K562 (cell line): ENCODE results near the gene ACTL6A. TPM values are rescaled to one million over a fixed set of nuclear protein-coding genes. Genes with fewer than 3 reads are reported as not detected.

Source experiments
- ATAC-seq: fragments of 200-7000 bp; cut with Tn5 transposase; 3 replicates; pipeline ENCODE4 v1.9.1; 2020; ENCODE audit warnings: moderate library complexity
- BruUV-seq: library from RNA; stranded (reverse); fragments of 400-500 nt; replicated peaks from 2 replicates; lab custom pipeline; 2021; lab: Mats Ljungman, UMichigan
- CTCF ChIA-PET: fragments of 300-600 bp; formaldehyde crosslinking; extraction: SDS; loops from one replicate; lab custom pipeline; 2021; ENCODE audit warnings: low intra/inter-chr PET ratio; lab: Yijun Ruan, JAX
- POLR2A ChIA-PET: fragments of 300-600, 350-650 bp; sonication (Branson Sonifier 250); formaldehyde crosslinking; extraction: SDS; loops from one replicate; lab custom pipeline; 2021; ENCODE audit warnings: antibody characterized with exemption, inconsistent platforms; lab: Yijun Ruan, JAX
- DNase-seq, 4 experiments: peaks; one replicate each; pipeline versions ENCODE4 v3.0.0 to v3.0.0-alpha.2; 2011 to 2018; ENCODE audit warnings: low spot score in 3 of 4, mixed read lengths in 3 of 4; ENCODE audit errors: extremely low read depth in 1 of 4
- FAIRE-seq: peaks from 2 replicates; lab custom pipeline; 2011; peaks lifted over from hg19 to GRCh38; lab: Jason Lieb, UNC
- H2AFZ ChIP-seq: 2 replicates; pipeline ENCODE4 v1.6.0; 2011; ENCODE audit warnings: low read depth, low read length, control low read depth, inconsistent platforms
- H3K27ac ChIP-seq: fragments of 200-600 bp; 3 replicates; pipeline ENCODE4 v1.8.0; 2011; ENCODE audit warnings: low read depth, mild to moderate bottlenecking, control low read depth, inconsistent platforms, low read length, moderate library complexity, mixed read lengths; ENCODE audit errors: extremely low read depth
- H3K27me3 ChIP-seq, 2 experiments: fragments of 300-600 bp in 1 of 2; 2 replicates in 1 of 2; 3 replicates in 1 of 2; pipeline versions ENCODE4 v1.6.0 to v1.8.0; 2011; ENCODE audit warnings: inconsistent platforms in 2 of 2, low read length in 2 of 2, mild to moderate bottlenecking in 1 of 2, mixed read lengths in 1 of 2, moderate library complexity in 1 of 2; ENCODE audit not compliant: control insufficient read depth in 2 of 2, insufficient read depth in 2 of 2
- H3K36me3 ChIP-seq: fragments of 300-600 bp; 3 replicates; pipeline ENCODE4 v1.8.0; 2011; ENCODE audit warnings: mild to moderate bottlenecking, low read length, inconsistent platforms; ENCODE audit not compliant: control insufficient read depth, insufficient read depth
- H3K4me1 ChIP-seq, 2 experiments: fragments of 200-600 bp in 1 of 2; replicated peaks in 1 of 2; 2 replicates in 1 of 2; 3 replicates in 1 of 2; pipeline versions ENCODE4 v1.5.1 to v1.8.0; 2011; ENCODE audit warnings: inconsistent platforms in 2 of 2, low read length in 2 of 2, mild to moderate bottlenecking in 1 of 2, mixed read lengths in 1 of 2, moderate library complexity in 1 of 2; ENCODE audit not compliant: control insufficient read depth in 2 of 2, insufficient read depth in 2 of 2
- H3K4me2 ChIP-seq: 2 replicates; pipeline ENCODE4 v1.6.1; 2011; ENCODE audit warnings: low read length, control low read depth, inconsistent platforms, mixed read lengths; ENCODE audit not compliant: insufficient read depth
- H3K4me3 ChIP-seq: fragments of 200-600 bp; sonication (generic), shearing (Covaris generic); 2 replicates; pipeline ENCODE4 v1.5.1; 2016; ENCODE audit warnings: control low read depth, inconsistent platforms
- H3K79me2 ChIP-seq: fragments of 200-600 bp; 3 replicates; pipeline ENCODE4 v1.8.0; 2011; ENCODE audit warnings: low read length, inconsistent platforms; ENCODE audit not compliant: control insufficient read depth, insufficient read depth
- H3K9ac ChIP-seq, 2 experiments: 2 replicates each; pipeline versions ENCODE4 v1.6.0 to v1.6.1; 2011; ENCODE audit warnings: low read depth in 2 of 2, low read length in 2 of 2, control low read depth in 1 of 2, inconsistent platforms in 1 of 2, mild to moderate bottlenecking in 1 of 2, mixed read lengths in 1 of 2; ENCODE audit not compliant: insufficient read depth in 1 of 2
- H3K9me1 ChIP-seq: one replicate; pipeline ENCODE4 v1.6.0; 2011; ENCODE audit warnings: inconsistent platforms, mild to moderate bottlenecking, low read length, moderate library complexity; ENCODE audit not compliant: control insufficient read depth, insufficient read depth
- H3K9me3 ChIP-seq: replicated peaks from 2 replicates; pipeline ENCODE4 v1.5.1; 2011; ENCODE audit warnings: low read depth, low read length, inconsistent platforms; ENCODE audit not compliant: control insufficient read depth, insufficient read depth
- H4K20me1 ChIP-seq: replicated peaks from 2 replicates; pipeline ENCODE4 v1.6.1; 2011; ENCODE audit warnings: low read length, inconsistent platforms, mixed read lengths; ENCODE audit not compliant: control insufficient read depth, insufficient read depth
- C11orf30 ChIP-seq: fragments of 450-650 bp; IDR thresholded peaks from 2 replicates; pipeline ENCODE4 v1.6.1; 2016; ENCODE audit warnings: low read depth, mild to moderate bottlenecking
- CSDE1 ChIP-seq, 2 experiments: fragments of 450-650 bp; IDR thresholded peaks; 2 replicates each; pipeline ENCODE4 v1.6.1; 2016; ENCODE audit warnings: mild to moderate bottlenecking in 1 of 2
- EHMT2 ChIP-seq: fragments of 450-650 bp; IDR thresholded peaks from 2 replicates; pipeline ENCODE4 v1.6.1; 2018; ENCODE audit warnings: antibody characterized with exemption
- GATAD2B ChIP-seq: fragments of 450-650 bp; IDR thresholded peaks from 2 replicates; pipeline ENCODE4 v1.6.1; 2017; ENCODE audit warnings: mild to moderate bottlenecking, borderline replicate concordance
- HDAC3 ChIP-seq: fragments of 450-650 bp; IDR thresholded peaks from 2 replicates; pipeline ENCODE4 v1.6.1; 2018; ENCODE audit warnings: borderline replicate concordance, mild to moderate bottlenecking, moderate library complexity; ENCODE audit not compliant: partially characterized antibody
- NFXL1 ChIP-seq: fragments of 450-650 bp; formaldehyde crosslinking; IDR thresholded peaks from 2 replicates; pipeline ENCODE4 v1.4.0; 2021; ENCODE audit warnings: mild to moderate bottlenecking
- RBM17 ChIP-seq: fragments of 200-400 bp; formaldehyde crosslinking; IDR thresholded peaks from 2 replicates; pipeline ENCODE4 v1.6.1; 2017; ENCODE audit warnings: low read depth, mild to moderate bottlenecking, low read length, borderline replicate concordance
- SMAD3 ChIP-seq: fragments of 450-650 bp; formaldehyde crosslinking; conservative IDR thresholded peaks from 2 replicates; pipeline ENCODE4 v1.4.0; 2020; ENCODE audit warnings: mild to moderate bottlenecking
- SMARCA4 ChIP-seq: fragments of 450-650 bp; IDR thresholded peaks from 2 replicates; pipeline ENCODE4 v1.6.1; 2016
- STAT5B ChIP-seq: fragments of 250-450 bp; sonication (Bioruptor Pico); IDR thresholded peaks from 2 replicates; pipeline ENCODE4 v1.8.0; 2021; ENCODE audit warnings: mild to moderate bottlenecking, inconsistent platforms
- ZFP1 ChIP-seq: fragments of 450-650 bp; formaldehyde crosslinking; IDR thresholded peaks from 2 replicates; pipeline ENCODE4 v1.4.0; 2020; ENCODE audit warnings: mild to moderate bottlenecking, mixed read lengths
- ZNF197 ChIP-seq: fragments of 200-800 bp; sonication (Bioruptor generic); IDR thresholded peaks from 2 replicates; pipeline ENCODE4 v1.6.1; 2016; ENCODE audit warnings: low read depth, missing genetic modification characterization, missing compliant biosample characterization
- ZNF311 ChIP-seq: fragments of 250-450 bp; sonication (Bioruptor Pico); IDR thresholded peaks from 2 replicates; pipeline ENCODE4 v1.4.0; 2020; ENCODE audit warnings: mild to moderate bottlenecking, moderate library complexity
- ZNF41 ChIP-seq: fragments of 250-450 bp; sonication (Bioruptor Pico); conservative IDR thresholded peaks from 2 replicates; pipeline ENCODE4 v1.4.0; 2020; ENCODE audit warnings: mild to moderate bottlenecking
- ZNF431 ChIP-seq: sonication (generic); formaldehyde crosslinking; IDR thresholded peaks from 2 replicates; pipeline ENCODE4 v1.8.0; 2022; ENCODE audit warnings: mild to moderate bottlenecking, missing genetic modification reagents
- WGBS: fragments of 100-300 bp; shearing (Covaris generic); methylation state at CpG from one replicate; pipeline ENCODE4 v1.1.6; 2016; ENCODE audit warnings: low coverage, mixed read lengths; ENCODE audit not compliant: insufficient coverage; ENCODE audit errors: missing lambda C conversion rate; 5-methylcytosine and 5-hydroxymethylcytosine counted together
- in situ Hi-C: fragments of 300-500 bp; cut with MboI; formaldehyde crosslinking; loops from 4 replicates; pipeline ENCODE4 v1.15.0; 2018; ENCODE audit warnings: inconsistent platforms, mixed read lengths
- intact Hi-C: fragments of 100-400 bp; cut with micrococcal nuclease; formaldehyde crosslinking; loops from 2 replicates; pipeline ENCODE4 v1.14.2; 2022
- polyA plus RNA-seq, 8 experiments: library from polyadenylated mRNA; depleted of rRNA in 4 of 8; stranded (reverse) in 5 of 8; unstranded in 3 of 8; fragments of >200 nt; fragmentation: Nextera tagmentation in 2 of 8; fragmentation: Illumina TruSeq in 1 of 8; extraction: Ambion mirVana in 2 of 8; extraction: Trizol in 1 of 8; gene quantifications; 2 replicates each; pipeline versions ENCODE4 v1.2.1 to v1.2.3, GENCODE V29; 2011 to 2014; ENCODE audit warnings: inconsistent platforms in 1 of 8, missing spikeins in 1 of 8
- total RNA-seq, 7 experiments: library from RNA; depleted of rRNA in 6 of 7; stranded (reverse); fragments of >200 nt in 6 of 7; fragmentation: Illumina TruSeq in 2 of 7; extraction: Trizol in 2 of 7; gene quantifications; 2 replicates each; pipeline versions ENCODE4 v1.2.1 to v1.2.3, GENCODE V29; 2011 to 2021; ENCODE audit warnings: low replicate concordance in 1 of 7
- TF ChIP-seq, protein P1 (sequence below): fragments of 250-450 bp; sonication (Bioruptor Pico); IDR thresholded peaks from 2 replicates; pipeline ENCODE4 v1.4.0; 2020
- TF ChIP-seq, protein P2 (sequence below): fragments of 250-450 bp; sonication (Bioruptor Pico); IDR thresholded peaks from 2 replicates; pipeline ENCODE4 v1.4.0; 2020; ENCODE audit warnings: mild to moderate bottlenecking

The ACTL6A gene
- total and polyA plus RNA-seq, 9 of the 15 experiments (the other 6 are each of a cell fraction or from before 2014, with no cell fraction given), result 107 to 243 (median 157) TPM

DNA sequence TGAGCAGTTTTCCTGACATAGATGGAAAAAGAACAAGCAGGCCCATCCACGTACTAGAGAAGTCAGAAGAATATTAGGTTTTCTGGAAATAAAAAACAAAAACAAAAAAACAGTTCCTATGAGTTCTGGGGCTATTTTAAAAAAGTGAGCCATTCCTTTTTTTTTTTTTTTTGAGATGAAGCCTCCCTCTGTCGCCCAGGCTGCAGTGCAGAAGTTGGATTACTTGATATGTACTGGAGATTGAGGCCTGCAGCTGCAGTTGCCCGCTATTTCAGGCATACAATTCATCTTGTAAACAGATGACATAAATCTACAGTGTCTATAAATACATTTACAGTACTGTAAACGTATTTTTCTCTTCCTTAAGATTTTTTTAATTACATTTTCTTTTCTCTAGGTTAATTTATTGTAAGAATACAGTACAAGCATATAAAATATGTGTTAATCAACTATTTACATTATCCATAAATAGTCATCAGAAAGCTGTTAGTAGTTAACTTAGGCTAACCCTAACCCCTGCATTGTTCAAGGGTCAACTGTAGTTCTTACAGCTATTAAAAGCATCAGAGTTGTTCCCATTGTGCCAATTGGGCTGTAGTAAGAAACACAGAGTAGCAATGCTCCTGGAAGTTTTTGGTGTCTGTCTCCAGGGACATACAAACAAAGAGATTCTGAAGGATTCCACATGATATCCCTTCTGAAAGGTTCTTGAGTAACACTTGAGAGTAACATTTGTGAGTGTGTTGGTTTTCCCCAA lies 11.2 kb upstream of the ACTL6A start:
- intact Hi-C loops, result no loop called here
- ChIA-PET CTCF (no interaction called here), POLR2A (no interaction called here)
- Histone ChIP-seq H3K9me1 (no peaks in the 10 kb centered on the region), H2AFZ (no peak overlapping the region), H3K4me3 (no peak overlapping the region), H3K4me1 (peaks cover 0 to 3% of the 10 kb centered on the region in 2 experiments; a peak in 2 of 5 replicates), H3K9me3 (no peaks in the 10 kb centered on the region), H3K9ac (no peak overlapping the region), H3K79me2 (no peaks in the 10 kb centered on the region), H3K27me3 (no peaks in the 10 kb centered on the region), H3K4me2 (no peak overlapping the region), H4K20me1 (no peaks in the 10 kb centered on the region), H3K36me3 (no peaks in the 10 kb centered on the region), H3K27ac (no peak overlapping the region)
- DNase-seq (no peak), ATAC-seq (no peak), FAIRE-seq (no peak)
- no TSS peak for BruUV-seq
- 19% methylated on average over 4 of the region's 4 CpGs for WGBS
- in situ Hi-C loops, result loop anchor here (25.0 kb wide), 1 partner anchor 539 kb away; no protein-coding TSS in a partner anchor
- no peak for TF ChIP-seq ZNF197 (CRISPR knock-in tag)
- TF ChIP-seq, protein P1, sequence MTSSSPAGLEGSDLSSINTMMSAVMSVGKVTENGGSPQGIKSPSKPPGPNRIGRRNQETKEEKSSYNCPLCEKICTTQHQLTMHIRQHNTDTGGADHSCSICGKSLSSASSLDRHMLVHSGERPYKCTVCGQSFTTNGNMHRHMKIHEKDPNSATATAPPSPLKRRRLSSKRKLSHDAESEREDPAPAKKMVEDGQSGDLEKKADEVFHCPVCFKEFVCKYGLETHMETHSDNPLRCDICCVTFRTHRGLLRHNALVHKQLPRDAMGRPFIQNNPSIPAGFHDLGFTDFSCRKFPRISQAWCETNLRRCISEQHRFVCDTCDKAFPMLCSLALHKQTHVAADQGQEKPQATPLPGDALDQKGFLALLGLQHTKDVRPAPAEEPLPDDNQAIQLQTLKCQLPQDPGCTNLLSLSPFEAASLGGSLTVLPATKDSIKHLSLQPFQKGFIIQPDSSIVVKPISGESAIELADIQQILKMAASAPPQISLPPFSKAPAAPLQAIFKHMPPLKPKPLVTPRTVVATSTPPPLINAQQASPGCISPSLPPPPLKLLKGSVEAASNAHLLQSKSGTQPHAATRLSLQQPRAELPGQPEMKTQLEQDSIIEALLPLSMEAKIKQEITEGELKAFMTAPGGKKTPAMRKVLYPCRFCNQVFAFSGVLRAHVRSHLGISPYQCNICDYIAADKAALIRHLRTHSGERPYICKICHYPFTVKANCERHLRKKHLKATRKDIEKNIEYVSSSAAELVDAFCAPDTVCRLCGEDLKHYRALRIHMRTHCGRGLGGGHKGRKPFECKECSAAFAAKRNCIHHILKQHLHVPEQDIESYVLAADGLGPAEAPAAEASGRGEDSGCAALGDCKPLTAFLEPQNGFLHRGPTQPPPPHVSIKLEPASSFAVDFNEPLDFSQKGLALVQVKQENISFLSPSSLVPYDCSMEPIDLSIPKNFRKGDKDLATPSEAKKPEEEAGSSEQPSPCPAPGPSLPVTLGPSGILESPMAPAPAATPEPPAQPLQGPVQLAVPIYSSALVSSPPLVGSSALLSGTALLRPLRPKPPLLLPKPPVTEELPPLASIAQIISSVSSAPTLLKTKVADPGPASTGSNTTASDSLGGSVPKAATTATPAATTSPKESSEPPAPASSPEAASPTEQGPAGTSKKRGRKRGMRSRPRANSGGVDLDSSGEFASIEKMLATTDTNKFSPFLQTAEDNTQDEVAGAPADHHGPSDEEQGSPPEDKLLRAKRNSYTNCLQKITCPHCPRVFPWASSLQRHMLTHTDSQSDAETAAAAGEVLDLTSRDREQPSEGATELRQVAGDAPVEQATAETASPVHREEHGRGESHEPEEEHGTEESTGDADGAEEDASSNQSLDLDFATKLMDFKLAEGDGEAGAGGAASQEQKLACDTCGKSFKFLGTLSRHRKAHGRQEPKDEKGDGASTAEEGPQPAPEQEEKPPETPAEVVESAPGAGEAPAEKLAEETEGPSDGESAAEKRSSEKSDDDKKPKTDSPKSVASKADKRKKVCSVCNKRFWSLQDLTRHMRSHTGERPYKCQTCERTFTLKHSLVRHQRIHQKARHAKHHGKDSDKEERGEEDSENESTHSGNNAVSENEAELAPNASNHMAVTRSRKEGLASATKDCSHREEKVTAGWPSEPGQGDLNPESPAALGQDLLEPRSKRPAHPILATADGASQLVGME (CRISPR knock-in tag), result no peak
- TF ChIP-seq NFXL1 (CRISPR knock-in tag), result no peak
- TF ChIP-seq ZNF41, result no peak
- TF ChIP-seq C11orf30, result no peak
- TF ChIP-seq ZFP1, result no peak
- TF ChIP-seq CSDE1 (IDR thresholded peaks at IDR 0.05), result no peak
- no peak for TF ChIP-seq HDAC3
- no peak for TF ChIP-seq STAT5B (CRISPR knock-in tag)
- no peak for TF ChIP-seq EHMT2
- no peak for TF ChIP-seq GATAD2B
- TF ChIP-seq, protein P2, sequence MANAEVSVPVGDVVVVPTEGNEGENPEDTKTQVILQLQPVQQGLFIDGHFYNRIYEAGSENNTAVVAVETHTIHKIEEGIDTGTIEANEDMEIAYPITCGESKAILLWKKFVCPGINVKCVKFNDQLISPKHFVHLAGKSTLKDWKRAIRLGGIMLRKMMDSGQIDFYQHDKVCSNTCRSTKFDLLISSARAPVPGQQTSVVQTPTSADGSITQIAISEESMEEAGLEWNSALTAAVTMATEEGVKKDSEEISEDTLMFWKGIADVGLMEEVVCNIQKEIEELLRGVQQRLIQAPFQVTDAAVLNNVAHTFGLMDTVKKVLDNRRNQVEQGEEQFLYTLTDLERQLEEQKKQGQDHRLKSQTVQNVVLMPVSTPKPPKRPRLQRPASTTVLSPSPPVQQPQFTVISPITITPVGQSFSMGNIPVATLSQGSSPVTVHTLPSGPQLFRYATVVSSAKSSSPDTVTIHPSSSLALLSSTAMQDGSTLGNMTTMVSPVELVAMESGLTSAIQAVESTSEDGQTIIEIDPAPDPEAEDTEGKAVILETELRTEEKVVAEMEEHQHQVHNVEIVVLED (CRISPR knock-in tag), result no peak
- TF ChIP-seq SMARCA4, result no peak
- no peak for TF ChIP-seq ZNF431
- no peak for TF ChIP-seq RBM17
- no peak for TF ChIP-seq SMAD3 (CRISPR knock-in tag)
- TF ChIP-seq ZNF311 (CRISPR knock-in tag), result no peak
